Thoracic aorta (tissue), 2 donors: ENCODE data around the gene HPS3. TPM values are rescaled to one million over a fixed set of nuclear protein-coding genes. Genes with fewer than 3 reads are reported as not detected.

Experiments
- ATAC-seq: fragments of 150-250 bp; one replicate; pipeline ENCODE4 v1.8.0; 2017; ENCODE audit warnings: low read depth; ENCODE audit not compliant: insufficient number of reproducible peaks, low FRiP score
- DNase-seq: peaks from one replicate; pipeline ENCODE4 v3.0.0-alpha.2; 2020; ENCODE audit warnings: low spot score
- H3K27ac ChIP-seq, 2 donors: fragments of 200-600 bp; sonication (generic); 1 replicate in 1 of 2; 2 replicates in 1 of 2; pipeline ENCODE4 v1.5.1; 2016; ENCODE audit warnings: mild to moderate bottlenecking in 2 of 2, moderate library complexity in 2 of 2
- H3K27me3 ChIP-seq: fragments of 200-600 bp; sonication (generic); replicated peaks from 2 replicates; pipeline ENCODE4 v1.6.0; 2016; ENCODE audit warnings: mild to moderate bottlenecking; ENCODE audit not compliant: insufficient read depth
- H3K36me3 ChIP-seq: fragments of 200-600 bp; sonication (generic); one replicate; pipeline ENCODE4 v1.5.1; 2016
- H3K4me1 ChIP-seq, 2 donors: fragments of 200-600 bp; sonication (generic); 1 replicate in 1 of 2; 2 replicates in 1 of 2; pipeline versions ENCODE4 v1.5.1 to v1.6.0; 2016; ENCODE audit warnings: low read depth in 2 of 2, mild to moderate bottlenecking in 1 of 2; ENCODE audit not compliant: control insufficient read depth in 1 of 2
- H3K4me3 ChIP-seq: fragments of 200-600 bp; sonication (generic); 2 replicates; pipeline ENCODE4 v1.5.1; 2016; ENCODE audit warnings: mild to moderate bottlenecking
- H3K9me3 ChIP-seq: fragments of 200-600 bp; sonication (generic); 2 replicates; pipeline ENCODE4 v1.5.1; 2016
- CTCF ChIP-seq: fragments of 200-600 bp; sonication (generic); IDR thresholded peaks from one replicate; pipeline ENCODE4 v1.5.1; 2019; ENCODE audit warnings: antibody characterized with exemption
- total RNA-seq, 2 donors: library from RNA; depleted of rRNA; stranded (reverse); fragments of >200 nt; gene quantifications; one replicate each; pipeline versions ENCODE4 v1.1.0 to v1.2.3, GENCODE V29; 2016

HPS3 gene
- total RNA-seq, 2 donors from 2014 or later = 21.3 to 22.9 TPM

DNA sequence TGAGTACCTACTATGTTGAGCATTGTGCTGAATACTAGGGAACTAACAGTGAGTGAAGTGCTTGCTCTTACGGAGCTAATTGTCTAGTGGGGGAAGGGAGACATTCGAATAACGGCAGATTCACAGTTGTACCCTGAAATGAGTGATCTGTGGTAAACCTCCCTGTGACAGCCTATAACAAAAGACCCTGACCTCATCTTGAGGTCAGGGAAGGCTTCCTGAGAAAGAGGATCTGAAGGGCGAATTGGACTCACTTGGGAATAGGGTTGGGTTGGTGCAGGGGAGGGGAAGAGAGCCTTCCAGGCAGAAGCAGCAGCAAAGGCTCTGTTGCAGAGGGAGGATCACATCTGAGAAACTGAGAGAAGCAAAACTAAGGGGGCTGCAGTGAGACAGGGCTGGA, 13.2 kb downstream of the HPS3 start:
- Histone ChIP-seq H3K4me1 (peaks cover 0 to 4% of the 10 kb centered on the region in 2 donors), H3K36me3 (peaks cover 14% of the 10 kb centered on the region), H3K27ac (no peak overlapping the region), H3K27me3 (no peaks in the 10 kb centered on the region), H3K4me3 (no peak overlapping the region), H3K9me3 (no peaks in the 10 kb centered on the region)
- no peak for ATAC-seq
- DNase-seq = no peak
- no peak for TF ChIP-seq CTCF

- H3K9me3 ChIP-seq = no peaks in the 10 kb centered on the region
- H3K4me1 ChIP-seq = no peaks in the 10 kb centered on the region
- no peak for ATAC-seq
- no peak overlapping the region for H3K4me3 ChIP-seq
- H3K27ac ChIP-seq = no peak overlapping the region
- no peaks in the 10 kb centered on the region for H3K27me3 ChIP-seq
- DNase-seq = no peak
- H3K36me3 ChIP-seq = peaks cover 14% of the 10 kb centered on the region
- no peak for TF ChIP-seq CTCF
These were observed 15.9 kb downstream of the HPS3 start for GRCh38 chr3:149145356-149145755.

DNA sequence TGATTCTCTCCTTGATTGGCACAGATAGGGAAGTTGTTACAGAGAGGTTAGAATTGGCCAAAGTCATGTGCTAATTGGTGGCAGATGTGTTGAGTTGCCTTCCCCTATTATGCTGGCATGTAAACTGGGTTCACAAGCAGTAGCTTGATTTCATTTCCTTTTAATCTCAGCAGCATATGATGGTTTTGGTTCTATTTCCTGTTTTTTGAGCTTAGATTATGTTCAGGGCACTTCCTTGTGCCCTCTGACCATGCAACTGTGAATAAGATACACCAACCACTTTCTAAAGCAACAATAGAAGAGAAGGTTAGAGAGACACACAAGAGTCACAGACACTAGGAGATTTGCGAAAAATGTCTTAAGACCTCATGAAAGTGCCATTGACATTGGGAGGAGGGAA, 16.5 kb downstream of the HPS3 start:
- Histone ChIP-seq H3K4me1 (no peaks in the 10 kb centered on the region), H3K9me3 (no peaks in the 10 kb centered on the region), H3K27me3 (no peaks in the 10 kb centered on the region), H3K4me3 (no peak overlapping the region), H3K36me3 (peaks cover 14% of the 10 kb centered on the region), H3K27ac (no peak overlapping the region)
- DNase-seq = no peak
- TF ChIP-seq CTCF = no peak
- no peak for ATAC-seq

DNA sequence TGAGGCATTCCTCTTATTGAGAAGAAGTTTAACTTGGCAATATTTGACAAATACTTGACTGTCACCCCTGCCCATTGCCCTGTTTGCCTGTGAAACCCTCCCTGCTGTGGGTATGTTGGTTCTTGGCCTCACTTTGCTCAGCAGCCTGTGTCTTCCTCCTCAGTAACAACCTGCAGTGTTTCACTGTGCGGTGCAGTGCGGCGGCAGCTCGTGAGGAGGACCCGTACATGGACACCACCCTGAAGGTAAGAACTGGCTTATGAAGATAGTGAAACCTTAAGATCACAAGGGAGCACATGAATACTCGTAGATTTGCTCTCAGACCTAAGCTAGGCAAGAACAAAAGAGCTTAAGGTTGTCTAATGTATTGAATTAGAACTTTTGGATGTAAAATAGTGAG, 21.0 kb downstream of the HPS3 start:
- no peak overlapping the region for H3K27ac ChIP-seq
- H3K4me3 ChIP-seq = no peak overlapping the region
- peaks cover 2% of the 10 kb centered on the region for H3K36me3 ChIP-seq
- H3K4me1 ChIP-seq = peaks cover 11 to 15% of the 10 kb centered on the region in 2 donors
- no peak for TF ChIP-seq CTCF
- no peak for ATAC-seq
- no peak for DNase-seq
- H3K27me3 ChIP-seq = no peaks in the 10 kb centered on the region
- no peaks in the 10 kb centered on the region for H3K9me3 ChIP-seq

GRCh38 chr3:149151843-149152242, 22.4 kb downstream of the HPS3 start:
- Histone ChIP-seq H3K4me1 (peaks cover 11 to 15% of the 10 kb centered on the region in 2 donors), H3K27ac (peak overlapping the region; percentile 7 to 53), H3K36me3 (no peaks in the 10 kb centered on the region), H3K9me3 (no peaks in the 10 kb centered on the region), H3K4me3 (no peak overlapping the region), H3K27me3 (no peaks in the 10 kb centered on the region)
- no peak for DNase-seq
- TF ChIP-seq CTCF = no peak
- ATAC-seq = no peak
